LHCN-M2 (cell line): ENCODE results near the gene TMEM252. TPM values are rescaled to one million over a fixed set of nuclear protein-coding genes. Genes with fewer than 3 reads are reported as not detected.

ENCODE experiments used
- DNase-seq: peaks from one replicate; pipeline ENCODE4 v3.0.0-alpha.2; 2012; ENCODE audit warnings: low read depth
- total RNA-seq: library from RNA; depleted of rRNA; stranded (reverse); fragments of >200 nt; gene quantifications from 2 replicates; pipeline ENCODE4 v1.2.3, GENCODE V29; 2014; rRNA removed

The TMEM252 gene
- total RNA-seq, 1 experiment from 2014 or later, result not detected

GRCh38 chr9:68500457-68501381 lies 40.0 kb downstream of the TMEM252 start:
- no peak for DNase-seq

GRCh38 chr9:68498816-68499215 lies 41.9 kb downstream of the TMEM252 start:
- no peak for DNase-seq

- DNase-seq, result no peak
Observed at GRCh38 chr9:68497629-68498028, 43.1 kb downstream of the TMEM252 start.

- DNase-seq, result no peak
Observed at GRCh38 chr9:68496356-68496755, 44.3 kb downstream of the TMEM252 start.

- DNase-seq, result no peak
Observed at GRCh38 chr9:68495247-68495646, 45.4 kb downstream of the TMEM252 start.

GRCh38 chr9:68493958-68494577 lies 46.6 kb downstream of the TMEM252 start:
- DNase-seq, result no peak

- DNase-seq, result no peak
Observed at GRCh38 chr9:68493541-68493940, 47.1 kb downstream of the TMEM252 start.

GRCh38 chr9:68492806-68493205 lies 47.9 kb downstream of the TMEM252 start:
- no peak for DNase-seq

- DNase-seq, result no peak
Observed at GRCh38 chr9:68489646-68490045, 51.0 kb downstream of the TMEM252 start.

GRCh38 chr9:68488126-68488525 lies 52.6 kb downstream of the TMEM252 start:
- DNase-seq, result no peak

Other genes starting within 250 kb of the TMEM252 start
- gene FOXD4L3, start 238.0 kb downstream of the TMEM252 start, total RNA-seq, result not detected in 2 replicates
- not detected in 2 replicates for gene PGM5, start 184.3 kb downstream of the TMEM252 start, total RNA-seq
- not detected in 2 replicates for gene PIP5K1B, start 164.4 kb upstream of the TMEM252 start, total RNA-seq